Measurements from ENCODE around the gene OOSP4B. TPM values are rescaled to one million over a fixed set of nuclear protein-coding genes. Genes with fewer than 3 reads are reported as not detected.
"Not testable (repeated sequence)": the region's sequence is repeated elsewhere in the genome, so short reads cannot be mapped to it uniquely, and the experiment has no call there.

Gene OOSP4B
- polyA plus RNA-seq, 1 donor from 2014 or later = not detected

DNA sequence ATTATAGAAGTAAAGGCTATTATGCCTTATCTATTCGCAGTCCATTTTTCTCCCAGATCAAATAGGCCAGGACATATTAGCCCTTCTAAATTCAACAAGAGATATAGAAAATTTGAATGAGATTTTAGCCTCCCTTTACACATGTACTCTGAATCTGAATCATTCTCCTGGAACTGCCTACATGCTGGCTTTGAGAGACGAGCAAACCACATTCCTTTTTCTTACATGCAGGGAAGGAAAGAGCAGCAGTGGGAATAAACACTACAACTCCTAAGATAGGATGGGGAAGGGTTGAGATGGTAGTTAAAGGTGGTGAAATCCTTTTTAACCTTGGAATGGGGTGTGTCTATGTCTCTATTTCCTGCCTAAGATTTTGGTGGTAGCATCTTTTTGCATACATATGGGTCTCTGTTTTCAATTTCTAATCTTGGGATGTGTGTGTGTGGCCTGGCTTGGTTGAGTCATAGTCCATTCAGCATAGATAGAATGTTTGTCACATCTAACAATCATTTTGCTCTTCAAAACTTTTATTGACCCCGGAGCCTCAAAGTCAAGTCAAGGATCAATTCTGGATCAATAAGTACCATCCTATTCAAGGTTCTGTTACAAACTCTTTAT lies 12.1 kb downstream of the OOSP4B start:
- Histone ChIP-seq H3K4me3 (ENCODE audit: low read length) (no peak overlapping the region), H3K27ac (ENCODE audit: low read length) (no peak overlapping the region), H3K9ac (ENCODE audit: low read length) (no peak overlapping the region), H3F3A (ENCODE audit: insufficient read depth, low read length, poor library complexity, severe bottlenecking) (no peaks in the 10 kb centered on the region), H3K27me3 (ENCODE audit: insufficient read depth, low read depth, low read length) (no peaks in the 10 kb centered on the region), H2AFZ (ENCODE audit: low read depth, low read length) (no peak overlapping the region), H3K4me2 (ENCODE audit: low read length) (no peak overlapping the region), H3K36me3 (ENCODE audit: insufficient read depth, low read length) (no peaks in the 10 kb centered on the region), H3K79me2 (replicated peaks; ENCODE audit: insufficient read depth, low read length) (no peaks in the 10 kb centered on the region), H4K20me1 (ENCODE audit: insufficient read depth) (no peaks in the 10 kb centered on the region), H3K9me2 (ENCODE audit: insufficient read depth, low read length) (no peaks in the 10 kb centered on the region), H3K9me3 (ENCODE audit: low read length) (no peaks in the 10 kb centered on the region)
- TF ChIP-seq RAD21 (conservative IDR thresholded peaks at IDR 0.05) (no peak), POLR2AphosphoS5 (IDR thresholded peaks at IDR 0.05) (no peak), TAF1 (IDR thresholded peaks at IDR 0.05; ENCODE audit: low read depth) (no peak), MXI1 (conservative IDR thresholded peaks at IDR 0.05; ENCODE audit: poor library complexity, severe bottlenecking) (no peak), EP300 (conservative IDR thresholded peaks at IDR 0.05; ENCODE audit: poor library complexity, severe bottlenecking) (no peak)
- TF ChIP-seq, protein P1, sequence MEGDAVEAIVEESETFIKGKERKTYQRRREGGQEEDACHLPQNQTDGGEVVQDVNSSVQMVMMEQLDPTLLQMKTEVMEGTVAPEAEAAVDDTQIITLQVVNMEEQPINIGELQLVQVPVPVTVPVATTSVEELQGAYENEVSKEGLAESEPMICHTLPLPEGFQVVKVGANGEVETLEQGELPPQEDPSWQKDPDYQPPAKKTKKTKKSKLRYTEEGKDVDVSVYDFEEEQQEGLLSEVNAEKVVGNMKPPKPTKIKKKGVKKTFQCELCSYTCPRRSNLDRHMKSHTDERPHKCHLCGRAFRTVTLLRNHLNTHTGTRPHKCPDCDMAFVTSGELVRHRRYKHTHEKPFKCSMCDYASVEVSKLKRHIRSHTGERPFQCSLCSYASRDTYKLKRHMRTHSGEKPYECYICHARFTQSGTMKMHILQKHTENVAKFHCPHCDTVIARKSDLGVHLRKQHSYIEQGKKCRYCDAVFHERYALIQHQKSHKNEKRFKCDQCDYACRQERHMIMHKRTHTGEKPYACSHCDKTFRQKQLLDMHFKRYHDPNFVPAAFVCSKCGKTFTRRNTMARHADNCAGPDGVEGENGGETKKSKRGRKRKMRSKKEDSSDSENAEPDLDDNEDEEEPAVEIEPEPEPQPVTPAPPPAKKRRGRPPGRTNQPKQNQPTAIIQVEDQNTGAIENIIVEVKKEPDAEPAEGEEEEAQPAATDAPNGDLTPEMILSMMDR (IDR thresholded peaks at IDR 0.05; ENCODE audit: poor library complexity, severe bottlenecking) = no peak
- TF ChIP-seq, protein P2, sequence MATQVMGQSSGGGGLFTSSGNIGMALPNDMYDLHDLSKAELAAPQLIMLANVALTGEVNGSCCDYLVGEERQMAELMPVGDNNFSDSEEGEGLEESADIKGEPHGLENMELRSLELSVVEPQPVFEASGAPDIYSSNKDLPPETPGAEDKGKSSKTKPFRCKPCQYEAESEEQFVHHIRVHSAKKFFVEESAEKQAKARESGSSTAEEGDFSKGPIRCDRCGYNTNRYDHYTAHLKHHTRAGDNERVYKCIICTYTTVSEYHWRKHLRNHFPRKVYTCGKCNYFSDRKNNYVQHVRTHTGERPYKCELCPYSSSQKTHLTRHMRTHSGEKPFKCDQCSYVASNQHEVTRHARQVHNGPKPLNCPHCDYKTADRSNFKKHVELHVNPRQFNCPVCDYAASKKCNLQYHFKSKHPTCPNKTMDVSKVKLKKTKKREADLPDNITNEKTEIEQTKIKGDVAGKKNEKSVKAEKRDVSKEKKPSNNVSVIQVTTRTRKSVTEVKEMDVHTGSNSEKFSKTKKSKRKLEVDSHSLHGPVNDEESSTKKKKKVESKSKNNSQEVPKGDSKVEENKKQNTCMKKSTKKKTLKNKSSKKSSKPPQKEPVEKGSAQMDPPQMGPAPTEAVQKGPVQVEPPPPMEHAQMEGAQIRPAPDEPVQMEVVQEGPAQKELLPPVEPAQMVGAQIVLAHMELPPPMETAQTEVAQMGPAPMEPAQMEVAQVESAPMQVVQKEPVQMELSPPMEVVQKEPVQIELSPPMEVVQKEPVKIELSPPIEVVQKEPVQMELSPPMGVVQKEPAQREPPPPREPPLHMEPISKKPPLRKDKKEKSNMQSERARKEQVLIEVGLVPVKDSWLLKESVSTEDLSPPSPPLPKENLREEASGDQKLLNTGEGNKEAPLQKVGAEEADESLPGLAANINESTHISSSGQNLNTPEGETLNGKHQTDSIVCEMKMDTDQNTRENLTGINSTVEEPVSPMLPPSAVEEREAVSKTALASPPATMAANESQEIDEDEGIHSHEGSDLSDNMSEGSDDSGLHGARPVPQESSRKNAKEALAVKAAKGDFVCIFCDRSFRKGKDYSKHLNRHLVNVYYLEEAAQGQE (IDR thresholded peaks at IDR 0.05; ENCODE audit: borderline replicate concordance) = no peak

DNA sequence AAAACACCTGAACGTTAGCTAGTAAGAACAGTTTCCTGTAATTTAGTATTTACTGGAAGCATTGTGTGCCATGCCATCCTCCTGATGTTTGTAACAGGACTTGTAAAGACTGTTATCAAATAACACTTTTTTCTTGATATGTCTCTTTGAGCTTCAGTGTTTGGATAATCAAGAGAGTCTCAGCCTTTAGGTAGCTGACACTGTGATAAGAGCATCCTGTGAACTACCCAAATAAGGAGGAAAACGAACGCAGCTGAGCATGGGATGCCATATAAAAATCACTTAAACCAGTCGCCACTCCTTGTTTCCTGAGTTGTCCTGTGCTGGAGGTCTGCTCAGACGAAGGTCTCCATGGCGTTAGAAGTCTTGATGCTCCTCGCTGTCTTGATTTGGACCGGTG lies 23.1 kb downstream of the OOSP4B start, which contains the start of gene OOSP2:
TSS of gene OOSP2 (plus strand) at position 301 of the 400 bp plus-strand sequence. CDS start at position 352, 51 bp downstream.
- no peak within 1 kb of the TSS for H3K4me3 ChIP-seq (ENCODE audit: low read length)
- no peaks in the 10 kb centered on the region for H3K36me3 ChIP-seq (ENCODE audit: insufficient read depth, low read length)
- H3K79me2 ChIP-seq (replicated peaks; ENCODE audit: insufficient read depth, low read length) = no peaks in the 10 kb centered on the region
- H3K4me2 ChIP-seq (ENCODE audit: low read length) = no peak within 1 kb of the TSS
- no peak within 1 kb of the TSS for H3K27ac ChIP-seq (ENCODE audit: low read length)
- no peak within 1 kb of the TSS for H3K9ac ChIP-seq (ENCODE audit: low read length)
- no peaks in the 10 kb centered on the region for H3K9me2 ChIP-seq (ENCODE audit: insufficient read depth, low read length)
- H3F3A ChIP-seq (ENCODE audit: insufficient read depth, low read length, poor library complexity, severe bottlenecking) = no peaks in the 10 kb centered on the region
- TF ChIP-seq POLR2AphosphoS5 (IDR thresholded peaks at IDR 0.05) = no peak
- no peak for TF ChIP-seq MXI1 (conservative IDR thresholded peaks at IDR 0.05; ENCODE audit: poor library complexity, severe bottlenecking)
- TF ChIP-seq, protein P2 (IDR thresholded peaks at IDR 0.05; ENCODE audit: borderline replicate concordance) = no peak
- no peak for TF ChIP-seq RAD21 (conservative IDR thresholded peaks at IDR 0.05)
- TF ChIP-seq SMC3 (conservative IDR thresholded peaks at IDR 0.05; ENCODE audit: poor library complexity) = no peak
- TF ChIP-seq EZH2 (IDR thresholded peaks at IDR 0.05; ENCODE audit: borderline replicate concordance, insufficient read depth, low read length, poor library complexity, severe bottlenecking) = no peak
- no peak for TF ChIP-seq EP300 (conservative IDR thresholded peaks at IDR 0.05; ENCODE audit: poor library complexity, severe bottlenecking)
- TF ChIP-seq, protein P1 (IDR thresholded peaks at IDR 0.05; ENCODE audit: poor library complexity, severe bottlenecking) = no peak
- no peak for TF ChIP-seq TAF1 (IDR thresholded peaks at IDR 0.05; ENCODE audit: low read depth)
- no peaks in the 10 kb centered on the region for H3K27me3 ChIP-seq (ENCODE audit: insufficient read depth, low read depth, low read length)
- no peak within 1 kb of the TSS for H2AFZ ChIP-seq (ENCODE audit: low read depth, low read length)
- H4K20me1 ChIP-seq (ENCODE audit: insufficient read depth) = no peaks in the 10 kb centered on the region
- H3K9me3 ChIP-seq (ENCODE audit: low read length) = no peaks in the 10 kb centered on the region

DNA sequence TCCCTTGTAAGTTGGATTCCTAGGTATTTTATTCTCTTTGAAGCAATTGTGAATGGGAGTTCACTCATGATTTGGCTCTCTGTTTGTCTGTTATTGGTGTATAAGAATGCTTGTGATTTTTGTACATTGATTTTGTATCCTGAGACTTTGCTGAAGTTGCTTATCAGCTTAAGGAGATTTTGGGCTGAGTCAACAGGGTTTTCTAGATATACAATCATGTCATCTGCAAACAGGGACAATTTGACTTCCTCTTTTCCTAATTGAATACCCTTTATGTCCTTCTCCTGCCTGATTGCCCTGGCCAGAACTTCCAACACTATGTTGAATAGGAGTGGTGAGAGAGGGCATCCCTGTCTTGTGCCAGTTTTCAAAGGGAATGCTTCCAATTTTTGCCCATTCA lies 33.4 kb downstream of the OOSP4B start:
- H3K9ac ChIP-seq (ENCODE audit: low read length); H3K79me2 ChIP-seq (replicated peaks; ENCODE audit: insufficient read depth, low read length); H4K20me1 ChIP-seq (ENCODE audit: insufficient read depth); H3K4me2 ChIP-seq (ENCODE audit: low read length); H3K9me2 ChIP-seq (ENCODE audit: insufficient read depth, low read length); H3K4me3 ChIP-seq (ENCODE audit: low read length); H3F3A ChIP-seq (ENCODE audit: insufficient read depth, low read length, poor library complexity, severe bottlenecking); H3K27ac ChIP-seq (ENCODE audit: low read length); H3K9me3 ChIP-seq (ENCODE audit: low read length); H3K36me3 ChIP-seq (ENCODE audit: insufficient read depth, low read length); H2AFZ ChIP-seq (ENCODE audit: low read depth, low read length); H3K27me3 ChIP-seq (ENCODE audit: insufficient read depth, low read depth, low read length): not testable (repeated sequence)

Measured in neural cell (in vitro differentiated cells).